Stimulated activated CD8-positive, alpha-beta memory T cell treated with anti-CD3 and anti-CD28 coated beads, Interleukin-15, amount 100 ng/mL, for 48 hours (primary cell): ENCODE results near the gene ZFYVE28.

ENCODE experiments used
- DNase-seq, 2 donors: peaks; one replicate each; pipeline ENCODE4 v3.0.0-alpha.2; 2020; ENCODE audit warnings: low read depth in 2 of 2

ZFYVE28 gene

DNA sequence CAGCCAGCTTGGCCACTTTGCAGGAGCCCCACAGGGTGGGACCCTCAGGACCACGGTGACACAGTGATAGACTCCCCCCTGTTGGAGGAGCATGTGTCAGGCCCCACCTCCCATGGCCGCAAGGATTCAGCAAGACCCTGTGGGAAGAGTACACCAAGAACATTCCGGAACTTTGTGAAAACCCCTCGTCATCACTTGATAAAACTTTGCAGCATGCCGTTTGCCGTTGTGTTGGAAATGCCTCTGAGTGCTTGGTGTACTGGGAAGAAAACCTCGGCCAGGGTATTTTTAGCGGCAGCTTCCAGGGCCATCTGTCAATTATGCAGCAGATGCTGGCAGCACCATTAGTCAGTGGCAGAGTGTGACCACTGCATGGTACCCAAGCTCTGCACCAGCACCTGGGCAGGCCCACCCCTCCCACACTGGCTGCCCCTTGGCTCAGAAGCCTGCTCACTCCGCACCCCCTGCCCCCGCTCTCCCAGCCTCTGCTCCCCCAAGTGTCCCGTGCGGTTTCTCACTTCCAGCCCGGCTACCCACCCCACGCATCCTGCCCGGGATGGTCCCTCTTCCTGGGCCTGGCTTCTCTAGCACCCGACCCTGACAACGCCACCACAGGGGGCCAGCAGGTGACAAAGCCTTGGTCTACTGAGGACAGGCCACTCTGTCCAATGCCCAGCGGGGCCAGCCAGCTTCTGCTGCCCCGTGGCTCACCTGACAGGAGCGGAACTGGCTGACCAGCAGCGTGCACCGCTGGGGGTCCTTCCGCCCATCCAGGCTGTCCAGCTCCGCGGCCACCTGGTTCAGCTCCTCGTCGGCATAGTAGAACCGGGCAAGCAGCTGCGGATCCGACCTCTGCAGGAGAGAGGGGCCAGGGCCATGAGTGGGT is 65.0 kb downstream of the ZFYVE28 start:
- no peak for DNase-seq

DNA sequence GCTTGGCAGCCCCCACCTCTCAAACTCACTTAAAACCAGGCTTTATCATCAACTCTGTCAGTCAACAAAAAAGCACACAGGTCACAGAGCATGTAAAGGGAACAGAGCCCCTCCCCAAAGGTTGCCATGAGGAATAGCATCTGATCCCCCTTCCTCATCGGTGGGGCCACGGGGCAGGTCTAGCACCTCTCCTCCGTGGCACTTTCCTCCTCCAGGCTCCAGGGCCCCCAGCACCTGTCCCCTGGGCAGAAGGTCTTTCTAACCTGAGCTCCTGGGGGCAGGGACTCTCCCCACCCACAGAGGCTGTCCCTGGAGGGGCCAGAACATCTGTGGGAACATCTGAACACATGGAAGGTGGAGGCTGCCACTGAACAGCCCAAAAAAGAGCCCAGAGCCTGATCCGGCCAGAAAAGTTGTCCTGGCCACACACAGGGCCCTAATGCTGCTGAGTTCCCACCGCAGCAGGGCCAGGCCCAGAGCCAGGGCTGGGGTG is 65.7 kb downstream of the ZFYVE28 start:
- DNase-seq: no peak

DNA sequence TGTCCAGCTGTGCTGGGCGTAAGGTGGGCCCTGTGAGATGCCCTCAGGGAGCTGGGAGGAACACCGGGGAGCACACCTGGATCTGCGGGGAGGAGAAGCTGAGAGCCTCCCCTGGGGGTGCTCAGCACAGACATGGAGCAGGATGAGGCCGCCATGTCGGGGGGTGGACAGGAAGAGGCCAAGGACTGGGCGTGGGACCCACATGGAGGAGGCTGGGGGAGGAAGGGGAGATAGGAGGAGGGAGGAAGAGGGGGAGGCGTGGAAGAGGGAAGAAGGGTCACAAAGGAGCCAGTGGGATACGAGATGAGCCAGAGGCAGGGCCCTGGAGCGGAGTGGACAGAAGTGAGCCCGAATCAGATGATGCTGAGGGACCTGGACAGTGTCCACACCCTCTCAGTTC is 66.3 kb downstream of the ZFYVE28 start:
- no peak for DNase-seq

DNA sequence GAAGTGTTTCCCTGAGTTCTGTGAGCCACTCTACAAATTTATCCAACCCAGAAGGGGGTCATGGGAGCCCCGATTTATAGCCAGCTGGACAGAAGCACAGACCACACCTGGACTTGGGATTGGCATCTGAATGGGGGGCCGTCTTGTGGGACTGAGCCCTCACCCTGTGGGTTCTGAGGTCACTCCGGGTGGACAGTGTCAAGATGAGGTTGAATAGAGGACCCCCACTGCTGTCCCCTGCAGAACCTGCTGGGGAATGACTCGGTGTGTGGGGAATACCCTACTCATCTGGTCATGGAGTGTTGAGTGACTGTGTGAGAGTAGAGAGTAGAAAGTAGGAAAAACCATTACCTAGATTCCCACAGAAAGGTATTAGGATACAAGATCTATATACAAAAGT is 67.5 kb downstream of the ZFYVE28 start:
- no peak for DNase-seq

DNA sequence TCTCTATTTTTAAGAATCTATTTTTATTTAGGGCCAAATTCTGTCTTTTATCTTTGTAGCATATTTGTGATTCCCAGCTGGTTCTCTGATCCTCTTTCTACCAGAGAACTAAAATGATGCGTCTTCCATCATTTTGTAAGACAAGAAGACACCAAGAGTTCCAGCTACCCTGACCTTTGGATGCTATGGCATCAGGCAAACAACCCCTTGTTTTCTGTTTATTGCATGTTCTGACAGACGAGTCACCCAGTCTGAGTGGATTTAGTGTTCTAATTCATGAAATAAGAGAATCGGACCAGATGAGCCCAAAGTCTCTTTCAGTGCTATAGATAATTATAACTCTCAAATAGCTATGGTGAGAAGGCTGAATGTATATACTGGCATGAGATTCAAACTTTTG is 69.7 kb downstream of the ZFYVE28 start:
- DNase-seq: no peak

DNA sequence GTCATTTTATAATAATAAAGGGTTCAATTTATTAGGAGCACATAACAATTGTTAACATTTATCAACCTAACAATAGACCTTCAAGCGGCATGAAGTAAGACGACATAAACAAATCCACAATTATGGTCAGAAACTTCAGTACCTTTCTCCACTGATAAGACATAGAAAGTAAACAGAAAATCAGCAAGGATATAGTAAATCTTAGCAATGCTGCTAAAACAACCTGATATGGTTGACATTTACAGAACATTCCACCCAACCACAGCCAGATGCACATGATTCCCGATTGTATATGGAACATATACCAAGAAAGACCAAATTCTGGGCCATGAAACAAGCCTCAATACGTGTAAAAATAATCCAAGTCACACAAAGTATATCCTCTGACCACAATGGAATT is 71.3 kb downstream of the ZFYVE28 start:
- DNase-seq: no peak

DNA sequence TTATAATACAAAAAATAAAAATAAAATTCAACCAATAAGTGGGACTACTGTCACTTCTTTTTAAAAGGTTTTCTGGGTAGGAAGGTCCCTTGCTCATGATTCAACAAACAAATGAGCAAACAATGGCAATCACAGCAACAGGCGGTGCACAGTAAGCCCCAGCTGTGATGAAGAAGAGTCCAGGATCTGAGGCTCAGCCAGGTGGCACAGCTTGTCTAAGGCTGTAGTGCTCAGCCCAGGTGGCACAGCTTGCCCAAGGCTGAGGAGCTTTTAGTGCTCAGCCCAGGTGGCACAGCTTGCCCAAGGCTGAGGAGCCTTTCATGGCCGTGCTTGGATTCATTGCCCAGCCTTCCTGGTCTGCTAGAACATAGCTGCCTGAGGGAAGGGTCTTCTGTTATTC is 75.0 kb downstream of the ZFYVE28 start:
- no peak for DNase-seq

DNA sequence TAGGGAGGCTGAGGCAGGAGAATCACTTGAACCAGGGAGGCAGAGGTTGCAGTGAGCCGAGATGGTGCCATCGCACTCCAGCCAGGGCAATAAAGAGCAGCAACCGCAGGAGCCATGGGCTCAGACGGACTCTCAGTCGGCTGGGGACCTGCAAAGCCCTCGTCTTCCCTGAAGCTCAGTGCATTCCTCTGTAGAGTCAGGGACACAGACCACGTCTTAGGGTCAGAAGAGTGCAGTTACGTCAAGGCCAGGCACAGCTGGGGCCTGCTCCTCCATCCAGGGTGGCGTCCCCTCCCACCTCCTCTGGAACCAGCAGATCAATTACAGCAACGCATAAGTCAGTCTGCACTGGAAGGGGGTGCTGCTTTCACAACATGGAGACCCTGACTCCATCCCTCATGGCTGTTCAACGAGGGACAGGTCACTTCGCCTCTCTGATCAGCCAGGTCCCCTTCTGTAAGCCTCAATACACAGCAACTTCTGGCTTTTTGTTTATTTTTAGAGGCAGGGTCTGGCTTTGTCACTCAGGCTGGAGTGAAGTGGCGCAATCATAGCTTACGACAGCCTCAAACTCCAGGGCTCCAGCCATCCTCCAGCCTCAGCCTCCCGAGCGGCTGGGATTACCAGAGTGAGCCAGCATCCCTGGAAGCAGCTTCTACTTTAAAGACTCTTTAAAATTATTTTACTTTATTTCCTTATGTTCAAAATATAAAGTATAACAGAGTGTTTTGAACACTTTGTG is 76.4 kb downstream of the ZFYVE28 start:
- DNase-seq: no peak

DNA sequence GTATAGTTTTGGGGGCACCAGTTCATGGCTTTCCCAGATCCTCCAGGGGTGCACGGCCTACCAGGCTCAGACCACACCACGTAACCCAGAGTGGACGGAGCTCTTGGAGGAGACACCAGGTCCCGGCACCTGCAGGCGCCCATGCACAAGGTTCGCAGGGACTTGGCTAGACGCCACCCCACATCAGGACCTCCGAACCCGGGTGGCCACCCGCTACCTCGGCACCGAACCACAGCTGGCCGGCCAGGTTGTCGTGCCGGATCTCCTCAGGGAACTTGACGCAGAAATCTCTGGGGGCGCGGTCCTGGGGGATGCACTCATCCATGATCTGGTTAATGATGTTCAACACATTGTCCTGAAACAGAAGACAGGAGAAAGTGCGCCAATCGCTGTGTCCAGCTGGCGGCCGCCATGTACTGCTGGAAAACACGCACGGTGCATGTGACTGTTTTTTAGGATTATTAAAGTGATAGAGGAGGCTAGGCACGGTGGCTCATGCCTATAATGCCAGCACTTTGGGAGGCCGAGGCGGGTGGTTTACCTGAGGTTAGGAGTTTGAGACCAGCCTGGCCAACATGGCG is 77.1 kb downstream of the ZFYVE28 start:
- DNase-seq: no peak

DNA sequence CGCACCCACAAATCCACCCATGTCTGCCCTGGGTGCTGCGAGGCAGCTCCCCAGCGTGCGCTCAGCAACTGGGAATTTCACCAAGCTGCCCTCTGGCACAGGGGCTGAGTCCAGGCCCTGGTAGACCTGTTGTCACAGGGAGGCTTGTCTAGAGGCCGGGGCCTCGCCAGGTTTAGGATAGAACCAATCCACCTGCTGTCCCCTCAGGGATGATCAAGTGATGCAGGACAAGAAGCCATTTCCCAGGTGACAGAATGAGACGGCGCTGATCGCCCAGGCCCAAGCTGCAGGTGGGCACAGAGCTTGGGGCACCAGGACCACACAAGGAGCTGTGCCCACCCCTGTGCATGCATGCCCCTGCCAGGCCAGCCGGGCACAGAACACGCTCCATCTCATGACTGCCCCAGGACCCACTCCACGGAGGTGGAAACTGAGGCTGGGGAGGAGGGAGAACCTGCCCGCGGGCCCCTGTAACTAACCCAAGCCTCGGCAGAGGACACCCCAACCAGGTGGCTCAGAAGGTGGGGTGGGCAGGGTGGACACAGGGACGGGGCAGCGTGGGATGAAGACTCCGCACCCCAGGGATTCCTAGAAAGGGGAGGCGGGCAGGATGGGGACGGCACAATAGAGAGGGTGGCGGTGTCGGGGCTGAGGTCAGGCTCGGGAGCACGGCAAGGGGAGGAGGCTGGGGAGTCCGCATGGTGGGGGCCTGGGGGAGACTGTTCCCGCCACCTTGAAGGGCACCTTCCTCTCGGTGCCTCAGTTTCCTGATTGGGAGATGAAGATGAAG is 78.0 kb downstream of the ZFYVE28 start:
- no peak for DNase-seq

DNA sequence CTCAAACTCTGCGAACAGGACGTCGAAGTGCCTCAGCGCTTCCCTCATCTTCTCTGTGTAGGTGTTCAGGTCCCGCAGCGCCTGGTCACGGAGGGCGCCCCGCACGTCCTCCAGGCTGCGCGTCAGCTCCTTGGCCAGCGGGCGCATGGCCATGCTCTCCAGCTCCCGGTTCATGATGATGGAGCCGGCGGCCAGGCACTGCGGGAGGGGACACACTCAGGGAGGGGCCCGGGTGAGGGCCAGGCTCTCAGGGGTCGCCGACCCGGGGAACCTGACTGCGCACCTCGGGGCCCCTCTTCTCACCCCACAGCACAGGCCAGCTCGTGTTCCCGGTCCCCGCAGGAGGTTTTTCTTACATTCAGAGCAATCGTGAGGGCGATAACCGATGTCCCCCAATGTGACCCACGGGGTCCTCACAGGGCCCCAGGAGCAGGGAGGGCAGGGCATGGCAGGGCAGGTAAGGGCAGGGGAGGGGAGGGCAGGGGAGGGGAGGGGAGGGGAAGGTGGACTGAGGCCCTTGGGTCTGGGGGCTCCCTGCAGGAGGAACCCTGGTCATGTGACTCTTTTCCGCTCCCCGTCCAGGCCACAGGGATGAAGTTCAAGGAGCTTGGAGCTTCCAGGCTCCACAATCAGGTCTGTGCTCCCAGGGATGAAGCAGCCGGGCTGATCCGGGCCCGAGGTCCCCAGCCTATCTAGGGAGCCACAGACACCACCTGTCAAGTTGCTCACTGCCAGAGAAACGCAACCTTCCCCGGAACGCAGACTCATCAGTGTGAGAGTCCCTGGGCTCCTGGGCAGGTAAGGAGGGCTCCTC is 78.8 kb downstream of the ZFYVE28 start:
- DNase-seq: no peak

DNA sequence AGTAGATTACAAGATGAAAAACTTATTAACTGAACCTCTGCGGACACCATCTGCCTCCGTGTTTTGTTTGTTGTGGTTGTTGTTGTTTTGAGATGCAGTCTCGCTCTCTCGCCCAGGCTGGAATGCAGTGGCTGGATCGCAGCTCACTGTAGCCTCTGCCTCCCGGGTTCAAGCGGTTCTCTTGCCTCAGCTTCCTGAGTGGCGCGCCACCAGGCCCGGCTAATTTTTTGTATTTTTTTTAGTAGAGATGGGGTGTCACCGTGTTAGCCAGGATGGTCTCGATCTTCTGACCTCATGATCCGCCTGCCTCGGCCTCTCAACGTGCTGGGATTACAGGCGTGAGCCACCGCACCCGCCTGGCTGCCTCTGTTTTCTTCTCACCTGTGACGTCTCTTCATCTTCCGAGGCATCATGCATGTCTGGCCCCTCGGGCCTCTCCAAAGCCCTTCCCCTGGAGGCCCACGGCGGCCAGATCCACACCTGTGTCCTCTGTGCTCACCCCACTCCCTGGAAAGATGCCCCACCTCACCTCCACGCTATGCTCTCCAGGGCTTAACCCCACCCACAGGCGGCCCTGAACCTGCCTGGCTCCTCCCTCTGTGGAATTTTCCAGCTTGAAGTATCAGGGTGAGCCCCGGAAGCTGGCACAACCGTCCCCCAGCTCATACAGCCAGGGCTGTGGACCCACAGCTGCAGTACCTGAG is 79.5 kb downstream of the ZFYVE28 start:
- DNase-seq: no peak

DNA sequence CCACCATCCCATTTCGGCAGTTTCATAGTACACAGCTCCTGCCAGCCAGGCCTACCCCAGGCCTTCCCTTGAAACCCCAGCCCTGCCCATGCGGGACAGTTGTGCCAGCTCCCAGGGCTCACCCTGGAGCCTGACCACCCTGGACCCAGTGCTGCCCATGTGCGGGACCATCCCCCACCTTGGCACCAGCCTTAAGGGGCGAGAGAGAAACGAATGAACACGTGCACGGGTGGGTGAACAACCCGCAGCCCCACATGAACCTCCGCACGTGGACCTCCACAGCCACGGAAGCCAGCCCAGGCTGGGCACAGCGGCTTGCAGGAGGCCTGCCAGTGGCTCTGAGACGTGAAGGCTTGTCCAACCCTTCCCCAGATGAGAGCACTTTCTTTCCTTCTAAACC is 80.5 kb downstream of the ZFYVE28 start:
- no peak for DNase-seq

DNA sequence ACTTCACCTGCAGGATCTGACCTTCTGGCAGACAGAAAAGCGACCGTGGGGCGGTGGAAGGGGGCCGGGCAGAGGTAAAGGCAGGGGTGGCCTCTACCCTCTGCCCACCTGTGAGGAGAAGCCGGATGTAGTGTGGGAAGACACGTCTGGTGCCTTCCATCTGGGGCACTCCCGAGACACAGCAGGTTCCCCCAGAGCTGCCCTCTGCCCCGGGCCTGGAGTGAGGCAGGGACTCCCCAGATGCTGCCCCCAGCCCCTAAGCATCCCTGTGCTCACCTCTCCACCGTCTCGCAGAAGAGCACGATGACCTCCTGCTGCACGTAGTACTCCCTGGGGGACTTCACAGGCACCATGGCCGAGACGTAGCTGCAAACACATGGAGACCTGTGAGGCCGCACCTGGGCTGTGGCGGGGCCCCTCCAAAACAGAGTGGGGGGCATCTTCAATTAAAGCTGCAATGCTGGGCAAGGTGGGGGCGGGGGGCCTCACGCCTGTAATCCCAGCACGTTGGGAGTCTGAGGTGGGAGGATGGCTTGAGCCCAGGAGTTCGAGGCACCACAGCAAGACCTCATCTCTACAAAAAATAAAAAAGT is 81.2 kb downstream of the ZFYVE28 start:
- no peak for DNase-seq

DNA sequence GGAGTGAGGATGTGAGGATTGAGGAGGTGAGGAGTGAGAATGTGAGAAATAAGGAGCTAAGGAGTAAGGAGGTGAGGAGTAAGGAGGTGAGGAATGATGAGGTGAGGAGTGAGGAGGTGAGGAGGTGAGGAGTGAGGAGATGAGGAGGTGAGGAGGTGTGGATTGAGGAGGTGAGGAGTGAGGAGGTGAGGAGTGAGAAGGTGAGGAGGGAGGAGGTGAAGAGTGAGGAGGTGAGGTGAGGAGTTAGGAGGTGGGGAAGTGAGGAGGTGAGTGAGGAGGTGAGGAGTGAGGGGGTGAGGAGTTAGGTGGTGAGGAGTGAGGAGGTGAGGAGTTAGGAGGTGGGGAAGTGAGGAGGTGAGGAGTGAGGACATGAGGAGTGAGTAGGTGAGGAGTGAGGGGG is 81.8 kb downstream of the ZFYVE28 start:
- DNase-seq: no peak

DNA sequence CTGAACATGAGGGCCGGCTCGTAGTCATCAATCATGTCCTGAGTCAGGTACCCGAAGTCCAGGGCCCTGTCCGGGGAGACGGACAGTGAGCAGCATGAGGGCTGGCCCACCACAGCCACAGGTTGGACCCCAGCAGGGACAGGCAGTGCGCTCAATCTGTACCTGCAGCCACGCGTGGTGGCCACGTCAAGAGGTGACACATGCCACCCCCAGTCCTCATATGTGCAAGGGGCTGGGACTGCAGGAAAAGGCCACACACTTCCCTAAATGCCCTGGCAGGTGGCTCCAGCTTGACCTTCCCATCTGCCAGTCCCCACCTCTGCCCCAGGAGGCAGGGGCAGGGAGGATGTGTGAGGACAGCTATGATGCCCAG is 82.7 kb downstream of the ZFYVE28 start:
- DNase-seq: no peak

DNA sequence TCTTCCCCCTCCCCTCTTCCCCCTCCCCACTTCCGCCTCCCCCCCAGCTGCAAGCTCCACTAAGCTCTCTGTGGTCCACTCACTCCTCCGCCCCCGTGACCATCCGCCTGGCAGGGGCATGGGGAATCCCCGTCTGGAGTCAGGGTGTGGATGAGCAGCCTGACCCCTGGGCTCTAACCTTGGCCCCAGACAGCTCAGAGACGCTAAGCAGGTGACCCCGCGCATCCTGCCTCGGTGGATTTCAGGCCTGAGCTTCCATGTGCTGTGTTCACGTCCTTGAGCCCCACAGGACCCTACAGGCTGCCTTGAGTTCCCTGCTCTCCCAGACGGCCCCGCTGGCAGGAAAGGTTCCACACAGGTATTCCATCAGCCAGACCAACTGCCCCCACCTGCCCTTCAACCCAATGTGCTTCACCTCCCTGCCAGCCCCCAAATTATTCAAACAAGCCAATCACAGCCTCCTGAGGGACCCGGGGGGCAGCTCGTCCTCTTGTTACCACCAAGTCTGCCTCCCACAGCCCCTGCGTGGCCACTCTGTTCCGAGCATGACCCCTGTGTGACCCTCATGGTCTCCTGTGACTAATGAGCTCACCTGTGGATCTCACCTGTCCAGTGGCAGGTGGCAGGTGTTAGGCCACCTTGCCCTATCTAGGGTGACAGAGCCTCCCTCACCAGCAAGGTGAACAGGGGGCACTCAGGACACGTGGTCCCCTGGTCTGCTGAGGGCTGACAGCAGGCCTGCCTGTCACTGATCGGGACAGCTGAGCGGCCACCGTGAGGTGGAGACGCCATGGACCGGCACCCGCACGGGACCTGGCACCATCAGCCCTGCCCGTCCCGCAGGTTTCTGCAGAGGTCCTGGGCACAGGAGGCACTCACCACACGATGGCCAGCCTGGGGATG is 83.4 kb downstream of the ZFYVE28 start:
- DNase-seq: no peak

DNA sequence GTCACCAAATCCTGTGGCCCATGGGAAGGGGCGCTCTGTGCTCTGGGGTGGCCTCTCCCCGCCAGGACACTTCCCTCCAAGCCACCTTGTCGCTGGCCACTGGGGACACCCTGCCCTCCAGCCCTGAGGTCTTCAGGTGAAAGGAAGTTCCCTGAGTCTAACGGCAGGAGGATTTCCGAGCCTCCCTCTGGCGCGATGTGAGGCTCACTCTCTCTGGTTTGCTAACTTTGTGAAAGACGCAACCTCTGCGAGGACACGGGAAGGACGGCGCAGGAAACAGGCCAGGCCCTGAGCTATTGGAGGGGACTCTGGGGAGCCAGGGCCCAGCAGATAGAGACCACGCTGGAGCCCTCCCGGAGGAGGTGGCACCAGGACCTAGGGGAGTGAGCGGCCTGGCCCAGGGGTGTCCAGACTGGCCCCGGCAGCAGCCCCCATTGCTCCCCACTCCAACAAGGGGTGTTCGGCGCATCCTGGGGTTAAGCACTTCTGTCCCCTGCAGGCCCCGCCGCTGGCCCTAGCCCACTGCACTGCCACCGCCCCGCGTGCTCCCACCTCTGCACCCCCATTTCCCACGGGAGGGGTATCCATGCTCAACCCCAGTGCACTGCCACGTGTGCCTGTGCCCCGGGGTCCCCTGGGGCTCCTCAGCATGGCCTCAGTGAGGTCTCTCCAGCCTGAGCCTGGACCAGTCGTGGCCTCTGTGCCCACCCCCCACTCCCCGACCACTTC is 84.4 kb downstream of the ZFYVE28 start:
- no peak for DNase-seq
